Measurements from ENCODE around the gene PRDM16. TPM values are rescaled to one million over a fixed set of nuclear protein-coding genes. Genes with fewer than 3 reads are reported as not detected.
A peak's percentile ranks its signal among the peaks of the same experiment; 100 is the strongest.

PRDM16 gene
- total and polyA plus RNA-seq, 2 experiments from 2014 or later, result 0.14 to 0.16 TPM

- Histone ChIP-seq H3K9me2 (ENCODE audit: insufficient read depth) (no peaks in the 10 kb centered on the region), H3K27ac (ENCODE audit: low read depth) (no peak overlapping the region; the same call in 1 of the 2 replicates), H3K4me1 (ENCODE audit: insufficient read depth) (no peaks in the 10 kb centered on the region), H4K20me1 (replicated peaks; ENCODE audit: insufficient read depth) (no peaks in the 10 kb centered on the region), H2AFZ (no peak overlapping the region), H3K36me3 (ENCODE audit: insufficient read depth) (no peaks in the 10 kb centered on the region), H3K4me3 (no peak overlapping the region), H3F3A (replicated peaks; ENCODE audit: low read depth) (no peaks in the 10 kb centered on the region), H3K4me2 (no peak overlapping the region), H3K27me3 (ENCODE audit: insufficient read depth) (no peaks in the 10 kb centered on the region), H3K79me2 (replicated peaks; ENCODE audit: insufficient read depth) (no peaks in the 10 kb centered on the region)
- Mint-ChIP-seq H3K4me3 (no peak overlapping the region), H3K27ac (0 out of 2 replicates have a peak overlapping the region, but pooled peaks have one; percentile 80), H3K4me1 (peaks cover 16% of the 10 kb centered on the region; the same call in 2 of the 3 replicates), H3K9me3 (no peaks in the 10 kb centered on the region; the same call in 2 of the 3 replicates), H3K36me3 (ENCODE audit: low read depth) (no peaks in the 10 kb centered on the region), H3K27me3 (ENCODE audit: insufficient read depth, low read depth, poor library complexity) (peaks cover 6% of the 10 kb centered on the region)
- peak; percentile 28 for DNase-seq (ENCODE audit: low spot score)
- TF ChIP-seq ZNF331 (CRISPR knock-in tag; IDR thresholded peaks at IDR 0.05; ENCODE audit: low read depth) (no peak), ZNF462 (CRISPR knock-in tag; IDR thresholded peaks at IDR 0.05) (no peak), ZNF114 (CRISPR knock-in tag; IDR thresholded peaks at IDR 0.05) (no peak), POLR2AphosphoS5 (IDR thresholded peaks at IDR 0.05; ENCODE audit: low read depth) (no peak), CREB1 (CRISPR knock-in tag; IDR thresholded peaks at IDR 0.05; ENCODE audit: low read depth) (no peak), EZH2phosphoT487 (IDR thresholded peaks at IDR 0.05; ENCODE audit: unreplicated experiment) (no peak), JUNB (IDR thresholded peaks at IDR 0.05; ENCODE audit: unreplicated experiment) (no peak), NANOG (IDR thresholded peaks at IDR 0.05; ENCODE audit: borderline replicate concordance) (no peak), REST (IDR thresholded peaks at IDR 0.05; ENCODE audit: unreplicated experiment) (no peak), STAT1 (IDR thresholded peaks at IDR 0.05; ENCODE audit: unreplicated experiment) (no peak), EZH2 (IDR thresholded peaks at IDR 0.05; ENCODE audit: low read depth, unreplicated experiment) (no peak)
- TF ChIP-seq, protein P1, sequence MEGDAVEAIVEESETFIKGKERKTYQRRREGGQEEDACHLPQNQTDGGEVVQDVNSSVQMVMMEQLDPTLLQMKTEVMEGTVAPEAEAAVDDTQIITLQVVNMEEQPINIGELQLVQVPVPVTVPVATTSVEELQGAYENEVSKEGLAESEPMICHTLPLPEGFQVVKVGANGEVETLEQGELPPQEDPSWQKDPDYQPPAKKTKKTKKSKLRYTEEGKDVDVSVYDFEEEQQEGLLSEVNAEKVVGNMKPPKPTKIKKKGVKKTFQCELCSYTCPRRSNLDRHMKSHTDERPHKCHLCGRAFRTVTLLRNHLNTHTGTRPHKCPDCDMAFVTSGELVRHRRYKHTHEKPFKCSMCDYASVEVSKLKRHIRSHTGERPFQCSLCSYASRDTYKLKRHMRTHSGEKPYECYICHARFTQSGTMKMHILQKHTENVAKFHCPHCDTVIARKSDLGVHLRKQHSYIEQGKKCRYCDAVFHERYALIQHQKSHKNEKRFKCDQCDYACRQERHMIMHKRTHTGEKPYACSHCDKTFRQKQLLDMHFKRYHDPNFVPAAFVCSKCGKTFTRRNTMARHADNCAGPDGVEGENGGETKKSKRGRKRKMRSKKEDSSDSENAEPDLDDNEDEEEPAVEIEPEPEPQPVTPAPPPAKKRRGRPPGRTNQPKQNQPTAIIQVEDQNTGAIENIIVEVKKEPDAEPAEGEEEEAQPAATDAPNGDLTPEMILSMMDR (conservative IDR thresholded peaks at IDR 0.05; ENCODE audit: low read depth in 2 of 2), result no peak
- TF ChIP-seq, protein P2, sequence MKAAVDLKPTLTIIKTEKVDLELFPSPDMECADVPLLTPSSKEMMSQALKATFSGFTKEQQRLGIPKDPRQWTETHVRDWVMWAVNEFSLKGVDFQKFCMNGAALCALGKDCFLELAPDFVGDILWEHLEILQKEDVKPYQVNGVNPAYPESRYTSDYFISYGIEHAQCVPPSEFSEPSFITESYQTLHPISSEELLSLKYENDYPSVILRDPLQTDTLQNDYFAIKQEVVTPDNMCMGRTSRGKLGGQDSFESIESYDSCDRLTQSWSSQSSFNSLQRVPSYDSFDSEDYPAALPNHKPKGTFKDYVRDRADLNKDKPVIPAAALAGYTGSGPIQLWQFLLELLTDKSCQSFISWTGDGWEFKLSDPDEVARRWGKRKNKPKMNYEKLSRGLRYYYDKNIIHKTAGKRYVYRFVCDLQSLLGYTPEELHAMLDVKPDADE (IDR thresholded peaks at IDR 0.05), result no peak
- ATAC-seq, result peak; percentile 28
Observed at GRCh38 chr1:3121401-3122210, 52.6 kb downstream of the PRDM16 start.

All from GM23338 (cell line).